GM11168 (cell line): ENCODE results near the gene URAD.

Source experiments
- in situ Hi-C: fragments of 300-500 bp; cut with MboI; formaldehyde crosslinking; loops from one replicate; pipeline ENCODE4 v1.12.0; 2022; ENCODE audit warnings: low sequenced_read_pairs; ENCODE audit not compliant: unreplicated experiment

The URAD gene

GRCh38 chr13:27961227-27962085 is 27.0 kb downstream of the URAD start:
- in situ Hi-C loops: no loop called here

- in situ Hi-C loops: no loop called here
These were observed 27.9 kb downstream of the URAD start for GRCh38 chr13:27960362-27961226.

- in situ Hi-C loops: no loop called here
These were observed 28.5 kb downstream of the URAD start for GRCh38 chr13:27959976-27960361.

GRCh38 chr13:27956576-27957300 is 31.8 kb downstream of the URAD start:
- in situ Hi-C loops: no loop called here

GRCh38 chr13:27955014-27955591 is 33.4 kb downstream of the URAD start:
- in situ Hi-C loops: no loop called here

GRCh38 chr13:27954406-27954851 is 34.1 kb downstream of the URAD start:
- in situ Hi-C loops: no loop called here

- in situ Hi-C loops: no loop called here
These were observed 34.7 kb downstream of the URAD start for GRCh38 chr13:27953676-27954405.

GRCh38 chr13:27952876-27953675 is 35.4 kb downstream of the URAD start:
- in situ Hi-C loops: no loop called here

- in situ Hi-C loops: no loop called here
These were observed 45.5 kb downstream of the URAD start for GRCh38 chr13:27942972-27943371.

- in situ Hi-C loops: no loop called here
These were observed 54.7 kb downstream of the URAD start for GRCh38 chr13:27933580-27934328.

GRCh38 chr13:27933118-27933517 is 55.4 kb downstream of the URAD start:
- in situ Hi-C loops: no loop called here

GRCh38 chr13:27929868-27930267 is 58.6 kb downstream of the URAD start:
- in situ Hi-C loops: no loop called here

GRCh38 chr13:27928805-27929753 is 59.4 kb downstream of the URAD start:
- in situ Hi-C loops: no loop called here

- in situ Hi-C loops: no loop called here
These were observed 60.1 kb downstream of the URAD start for GRCh38 chr13:27928353-27928804.
